CD8-positive, alpha-beta memory T cell (primary cell): Measurements from ENCODE around the gene IDE. TPM values are rescaled to one million over a fixed set of nuclear protein-coding genes. Genes with fewer than 3 reads are reported as not detected.

ENCODE experiments used
- CTCF ChIA-PET: fragments of 350-600 bp; sonication (Branson Sonifier 250); formaldehyde crosslinking; loops from one replicate; lab custom pipeline; 2021; ENCODE audit warnings: antibody characterized with exemption; lab: Charles Lee
- POLR2A ChIA-PET: fragments of 350-600 bp; sonication (Branson Sonifier 250); formaldehyde crosslinking; loops from one replicate; lab custom pipeline; 2021; ENCODE audit warnings: antibody characterized with exemption; lab: Charles Lee
- DNase-seq, 5 donors: peaks; one replicate each; pipeline versions ENCODE4 v3.0.0 to v3.0.0-alpha.2; 2020 to 2022; ENCODE audit warnings: mixed read lengths in 1 of 5
- H3K27ac ChIP-seq: one replicate; pipeline ENCODE4 v1.7.0; 2013; ENCODE audit warnings: low read depth, mild to moderate bottlenecking, low read length, moderate library complexity
- H3K27me3 ChIP-seq: 2 replicates; pipeline ENCODE4 v1.7.0; 2013; ENCODE audit warnings: low read length, mild to moderate bottlenecking; ENCODE audit not compliant: insufficient read depth, poor library complexity, severe bottlenecking
- H3K36me3 ChIP-seq: 2 replicates; pipeline ENCODE4 v1.7.0; 2013; ENCODE audit warnings: mild to moderate bottlenecking, low read length, moderate library complexity; ENCODE audit not compliant: insufficient read depth
- H3K4me1 ChIP-seq: 2 replicates; pipeline ENCODE4 v1.7.0; 2013; ENCODE audit warnings: mild to moderate bottlenecking, low read length, moderate library complexity; ENCODE audit not compliant: insufficient read depth
- H3K4me3 ChIP-seq: 2 replicates; pipeline ENCODE4 v1.7.0; 2013; ENCODE audit warnings: mild to moderate bottlenecking, low read length
- H3K9me3 ChIP-seq: 2 replicates; pipeline ENCODE4 v1.7.0; 2013; ENCODE audit warnings: mild to moderate bottlenecking, low read length
- H3K27ac Mint-ChIP-seq, 8 donors: one replicate each; pipeline ENCODE4 v1.8.0; 2020 to 2021; ENCODE audit warnings: mixed read lengths in 8 of 8, mild to moderate bottlenecking in 6 of 8, inconsistent platforms in 3 of 8, moderate library complexity in 3 of 8
- H3K27me3 Mint-ChIP-seq, 2 donors: one replicate each; pipeline ENCODE4 v1.8.0; 2020 to 2021; ENCODE audit warnings: mixed read lengths in 2 of 2, mild to moderate bottlenecking in 1 of 2, moderate library complexity in 1 of 2
- H3K36me3 Mint-ChIP-seq, 3 donors: one replicate each; pipeline ENCODE4 v1.8.0; 2020 to 2021; ENCODE audit warnings: mixed read lengths in 3 of 3, inconsistent platforms in 1 of 3, mild to moderate bottlenecking in 1 of 3
- H3K4me1 Mint-ChIP-seq, 3 donors: one replicate each; pipeline ENCODE4 v1.8.0; 2020 to 2021; ENCODE audit warnings: mixed read lengths in 3 of 3, inconsistent platforms in 1 of 3, mild to moderate bottlenecking in 1 of 3
- H3K4me3 Mint-ChIP-seq, 7 donors: one replicate each; pipeline ENCODE4 v1.8.0; 2020 to 2021; ENCODE audit warnings: mixed read lengths in 7 of 7, mild to moderate bottlenecking in 6 of 7, moderate library complexity in 4 of 7, inconsistent platforms in 2 of 7
- H3K9me3 Mint-ChIP-seq, 5 donors: one replicate each; pipeline ENCODE4 v1.8.0; 2020 to 2022; ENCODE audit warnings: mixed read lengths in 5 of 5, mild to moderate bottlenecking in 3 of 5, moderate library complexity in 2 of 5, inconsistent platforms in 1 of 5
- polyA plus RNA-seq: library from polyadenylated mRNA; unstranded; fragments of 300-500 nt; fragmentation: Illumina TruSeq; gene quantifications from one replicate; pipeline ENCODE4 v1.2.3, GENCODE V29; 2021
- total RNA-seq, 2 experiments: library from RNA; stranded (reverse); gene quantifications; one replicate each; pipeline ENCODE4 v1.2.3, GENCODE V29; 2021

Gene IDE
- total and polyA plus RNA-seq, 3 experiments from 2014 or later, result 19.0 to 42.8 (median 42.4) TPM

GRCh38 chr10:92432596-92432995 lies 141.3 kb downstream of the IDE start:
- Histone ChIP-seq H3K36me3 (no peaks in the 10 kb centered on the region), H3K4me1 (no peaks in the 10 kb centered on the region), H3K27me3 (no peaks in the 10 kb centered on the region), H3K9me3 (no peaks in the 10 kb centered on the region), H3K27ac (no peak overlapping the region), H3K4me3 (no peak overlapping the region)
- Mint-ChIP-seq H3K27me3 (peaks cover 1 to 3% of the 10 kb centered on the region in 2 donors), H3K27ac (peak overlapping the region in 1 of 8 donors; percentile 50), H3K36me3 (no peaks in the 10 kb centered on the region), H3K4me3 (no peak overlapping the region), H3K4me1 (no peaks in the 10 kb centered on the region), H3K9me3 (no peaks in the 10 kb centered on the region)
- CTCF ChIA-PET, result no interaction called here
- POLR2A ChIA-PET, result no interaction called here
- no peak for DNase-seq

GRCh38 chr10:92430103-92430502 lies 143.8 kb downstream of the IDE start:
- H3K27ac Mint-ChIP-seq, result no peak overlapping the region
- Histone ChIP-seq H3K27ac (no peak overlapping the region), H3K27me3 (no peaks in the 10 kb centered on the region), H3K4me1 (no peaks in the 10 kb centered on the region), H3K36me3 (no peaks in the 10 kb centered on the region), H3K9me3 (no peaks in the 10 kb centered on the region), H3K4me3 (no peak overlapping the region)
- CTCF ChIA-PET, result no interaction called here
- DNase-seq, result no peak
- H3K4me1 Mint-ChIP-seq, result no peaks in the 10 kb centered on the region
- no peak overlapping the region for H3K4me3 Mint-ChIP-seq
- H3K9me3 Mint-ChIP-seq, result no peaks in the 10 kb centered on the region
- POLR2A ChIA-PET, result no interaction called here
- H3K36me3 Mint-ChIP-seq, result no peaks in the 10 kb centered on the region
- H3K27me3 Mint-ChIP-seq, result peaks cover 4 to 10% of the 10 kb centered on the region in 2 donors

GRCh38 chr10:92421550-92421949 lies 152.3 kb downstream of the IDE start:
- peaks cover 2 to 8% (median 5%) of the 10 kb centered on the region in 3 donors for H3K4me1 Mint-ChIP-seq
- ChIA-PET POLR2A (no interaction called here), CTCF (no interaction called here)
- no peak overlapping the region for H3K27ac Mint-ChIP-seq
- no peak overlapping the region for H3K4me3 Mint-ChIP-seq
- H3K27me3 Mint-ChIP-seq, result peaks cover 33 to 59% of the 10 kb centered on the region in 2 donors
- H3K36me3 Mint-ChIP-seq, result no peaks in the 10 kb centered on the region
- no peak overlapping the region for H3K27ac ChIP-seq
- DNase-seq, result no peak
- no peaks in the 10 kb centered on the region for H3K36me3 ChIP-seq
- no peaks in the 10 kb centered on the region for H3K27me3 ChIP-seq
- H3K9me3 Mint-ChIP-seq, result peaks cover 0 to 12% (median 3%) of the 10 kb centered on the region in 5 donors
- no peak overlapping the region for H3K4me3 ChIP-seq
- H3K9me3 ChIP-seq, result no peaks in the 10 kb centered on the region
- H3K4me1 ChIP-seq, result no peaks in the 10 kb centered on the region

GRCh38 chr10:92420546-92421275 lies 153.2 kb downstream of the IDE start:
- Histone ChIP-seq H3K27me3 (no peaks in the 10 kb centered on the region), H3K4me3 (no peak overlapping the region), H3K36me3 (no peaks in the 10 kb centered on the region), H3K4me1 (no peaks in the 10 kb centered on the region), H3K9me3 (no peaks in the 10 kb centered on the region), H3K27ac (no peak overlapping the region)
- H3K4me3 Mint-ChIP-seq, result peak overlapping the region in 1 of 7 donors; percentile 2
- H3K27me3 Mint-ChIP-seq, result peaks cover 32 to 66% of the 10 kb centered on the region in 2 donors
- H3K36me3 Mint-ChIP-seq, result peaks cover 0 to 3% (median 0%) of the 10 kb centered on the region in 3 donors
- ChIA-PET CTCF (no interaction called here), POLR2A (no interaction called here)
- peaks cover 2 to 8% (median 5%) of the 10 kb centered on the region in 3 donors for H3K4me1 Mint-ChIP-seq
- peaks cover 3 to 15% (median 8%) of the 10 kb centered on the region in 5 donors for H3K9me3 Mint-ChIP-seq
- no peak for DNase-seq
- no peak overlapping the region for H3K27ac Mint-ChIP-seq

- Histone ChIP-seq H3K4me3 (no peak overlapping the region), H3K4me1 (no peaks in the 10 kb centered on the region), H3K36me3 (no peaks in the 10 kb centered on the region), H3K27me3 (no peaks in the 10 kb centered on the region), H3K9me3 (no peaks in the 10 kb centered on the region), H3K27ac (no peak overlapping the region)
- Mint-ChIP-seq H3K4me3 (peak overlapping the region in 1 of 7 donors; percentile 2), H3K27me3 (peaks cover 27 to 66% of the 10 kb centered on the region in 2 donors), H3K27ac (no peak overlapping the region), H3K4me1 (peaks cover 2 to 8% (median 5%) of the 10 kb centered on the region in 3 donors), H3K9me3 (peaks cover 3 to 15% (median 8%) of the 10 kb centered on the region in 5 donors), H3K36me3 (peaks cover 0 to 3% (median 0%) of the 10 kb centered on the region in 3 donors)
- DNase-seq, result no peak
- ChIA-PET CTCF (interaction anchor here (1.0 kb wide), 1 partner anchor 24 kb away, joined by 3 read pairs; no protein-coding TSS in a partner anchor), POLR2A (no interaction called here)
These were observed 153.9 kb downstream of the IDE start for GRCh38 chr10:92419740-92420545.

GRCh38 chr10:92418891-92419290 lies 155.0 kb downstream of the IDE start:
- Histone ChIP-seq H3K4me3 (no peak overlapping the region), H3K9me3 (no peaks in the 10 kb centered on the region), H3K4me1 (no peaks in the 10 kb centered on the region), H3K27me3 (no peaks in the 10 kb centered on the region), H3K27ac (no peak overlapping the region), H3K36me3 (no peaks in the 10 kb centered on the region)
- POLR2A ChIA-PET, result no interaction called here
- Mint-ChIP-seq H3K4me3 (no peak overlapping the region), H3K27ac (no peak overlapping the region), H3K4me1 (peaks cover 2 to 8% (median 5%) of the 10 kb centered on the region in 3 donors), H3K27me3 (peaks cover 27 to 62% of the 10 kb centered on the region in 2 donors), H3K36me3 (peaks cover 0 to 3% (median 0%) of the 10 kb centered on the region in 3 donors), H3K9me3 (peaks cover 3 to 17% (median 8%) of the 10 kb centered on the region in 5 donors)
- DNase-seq, result no peak
- CTCF ChIA-PET, result interaction anchor here (1.0 kb wide), 1 partner anchor 25 kb away, joined by 3 read pairs; no protein-coding TSS in a partner anchor

- no peak overlapping the region for H3K4me3 ChIP-seq
- DNase-seq, result no peak
- Mint-ChIP-seq H3K4me1 (peaks cover 2 to 8% (median 5%) of the 10 kb centered on the region in 3 donors), H3K27ac (peak overlapping the region in 1 of 8 donors; percentile 15), H3K4me3 (no peak overlapping the region), H3K27me3 (peaks cover 30 to 56% of the 10 kb centered on the region in 2 donors), H3K9me3 (peaks cover 3 to 17% (median 8%) of the 10 kb centered on the region in 5 donors), H3K36me3 (peaks cover 0 to 3% (median 0%) of the 10 kb centered on the region in 3 donors)
- no peaks in the 10 kb centered on the region for H3K4me1 ChIP-seq
- H3K36me3 ChIP-seq, result no peaks in the 10 kb centered on the region
- H3K9me3 ChIP-seq, result no peaks in the 10 kb centered on the region
- CTCF ChIA-PET, result no interaction called here
- H3K27ac ChIP-seq, result no peak overlapping the region
- no peaks in the 10 kb centered on the region for H3K27me3 ChIP-seq
- POLR2A ChIA-PET, result no interaction called here
These were observed 155.7 kb downstream of the IDE start for GRCh38 chr10:92418221-92418620.

GRCh38 chr10:92413519-92413918 lies 160.4 kb downstream of the IDE start:
- H3K4me3 ChIP-seq, result no peak overlapping the region
- no peaks in the 10 kb centered on the region for H3K4me1 ChIP-seq
- peaks cover 3 to 8% (median 4%) of the 10 kb centered on the region in 5 donors for H3K9me3 Mint-ChIP-seq
- H3K36me3 Mint-ChIP-seq, result peaks cover 0 to 3% (median 0%) of the 10 kb centered on the region in 3 donors
- H3K27me3 ChIP-seq, result no peaks in the 10 kb centered on the region
- H3K4me1 Mint-ChIP-seq, result no peaks in the 10 kb centered on the region
- no peak overlapping the region for H3K27ac Mint-ChIP-seq
- no peak overlapping the region for H3K27ac ChIP-seq
- H3K9me3 ChIP-seq, result no peaks in the 10 kb centered on the region
- no peak overlapping the region for H3K4me3 Mint-ChIP-seq
- H3K36me3 ChIP-seq, result no peaks in the 10 kb centered on the region
- ChIA-PET POLR2A (no interaction called here), CTCF (no interaction called here)
- no peak for DNase-seq
- H3K27me3 Mint-ChIP-seq, result peaks cover 20 to 22% of the 10 kb centered on the region in 2 donors
